ENCODE data around the gene APOB.

APOB gene

GRCh38 chr2:20960003-20960402, 83.9 kb downstream of the APOB start:
- H3K4me3 ChIP-seq (ENCODE audit: low read depth, low read length): no peak overlapping the region
- peaks cover 94% of the 10 kb centered on the region for H3K27me3 ChIP-seq (ENCODE audit: insufficient read depth, low read depth, severe bottlenecking)
- H3K36me3 ChIP-seq: no peaks in the 10 kb centered on the region
- no peaks in the 10 kb centered on the region for H3K9me3 ChIP-seq (ENCODE audit: severe bottlenecking)
- H3K27ac ChIP-seq: no peak overlapping the region
- DNase-seq: no peak
- TF ChIP-seq CTCF (IDR thresholded peaks at IDR 0.05; ENCODE audit: low read depth, low read length): no peak

DNA sequence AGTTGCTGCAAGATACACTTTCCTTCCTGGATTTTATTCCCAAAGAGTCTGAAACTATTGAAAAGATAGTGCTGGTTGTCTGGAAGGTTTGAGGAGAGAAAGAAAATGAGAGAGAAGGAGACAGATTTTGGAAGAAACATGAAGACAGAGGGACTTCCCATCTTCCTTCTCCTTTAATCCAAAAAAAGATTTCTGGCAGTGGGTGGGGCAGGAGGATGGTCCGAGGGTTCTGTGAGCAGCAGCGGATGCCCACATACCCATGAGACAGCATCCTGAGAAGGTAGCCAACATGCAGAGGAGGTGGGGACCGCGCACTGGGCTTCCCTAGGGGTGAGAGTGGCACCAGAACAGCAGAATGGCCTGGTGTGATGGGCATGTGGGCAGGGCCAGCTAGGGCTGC, 84.6 kb downstream of the APOB start:
- no peak for TF ChIP-seq CTCF (IDR thresholded peaks at IDR 0.05; ENCODE audit: low read depth, low read length)
- no peaks in the 10 kb centered on the region for H3K9me3 ChIP-seq (ENCODE audit: severe bottlenecking)
- no peak overlapping the region for H3K4me3 ChIP-seq (ENCODE audit: low read depth, low read length)
- H3K27ac ChIP-seq: no peak overlapping the region
- H3K36me3 ChIP-seq: no peaks in the 10 kb centered on the region
- no peak for DNase-seq
- peaks cover 93% of the 10 kb centered on the region for H3K27me3 ChIP-seq (ENCODE audit: insufficient read depth, low read depth, severe bottlenecking)

GRCh38 chr2:20957788-20958525, 85.9 kb downstream of the APOB start:
- no peak for DNase-seq
- H3K4me3 ChIP-seq (ENCODE audit: low read depth, low read length): no peak overlapping the region
- H3K36me3 ChIP-seq: no peaks in the 10 kb centered on the region
- H3K9me3 ChIP-seq (ENCODE audit: severe bottlenecking): no peaks in the 10 kb centered on the region
- H3K27me3 ChIP-seq (ENCODE audit: insufficient read depth, low read depth, severe bottlenecking): peaks cover 94% of the 10 kb centered on the region
- no peak overlapping the region for H3K27ac ChIP-seq
- no peak for TF ChIP-seq CTCF (IDR thresholded peaks at IDR 0.05; ENCODE audit: low read depth, low read length)

DNA sequence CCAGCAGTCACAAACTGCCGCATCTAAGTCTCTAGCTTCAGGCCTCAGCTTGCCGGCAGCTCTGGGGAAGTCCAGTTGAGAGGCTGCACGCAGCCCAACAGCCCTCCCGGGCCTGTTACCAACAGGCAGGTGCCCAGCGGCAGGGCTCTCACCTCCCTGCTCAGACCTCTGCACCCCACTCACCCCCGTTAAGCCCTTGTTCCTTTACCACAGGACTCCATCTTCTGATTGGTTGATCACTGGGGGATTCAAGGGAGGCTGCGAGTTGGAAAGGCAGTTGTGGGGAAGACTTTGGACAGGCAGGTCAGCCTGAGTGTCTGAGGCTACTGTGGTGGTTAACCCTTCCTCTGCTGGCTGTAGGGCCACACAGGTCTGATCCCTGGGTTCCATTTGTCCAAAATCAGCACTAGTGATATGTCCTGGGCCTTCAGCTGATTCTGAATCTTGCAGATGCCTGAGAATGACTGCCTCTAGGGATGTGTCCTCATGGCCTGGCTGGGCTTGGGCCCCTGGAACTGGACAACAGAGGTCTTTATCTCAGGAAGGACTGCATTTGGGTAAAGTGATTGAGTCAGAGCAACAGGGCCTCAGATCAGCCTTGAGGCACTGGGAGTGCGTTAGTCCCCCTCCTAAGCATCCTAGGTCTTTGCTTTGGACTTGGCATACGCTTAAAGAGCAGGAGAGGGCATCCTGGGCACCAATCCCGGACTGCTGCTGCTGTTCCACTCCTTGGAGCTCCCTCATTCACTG, 88.4 kb downstream of the APOB start:
- Histone ChIP-seq H3K27me3 (ENCODE audit: insufficient read depth, low read depth, severe bottlenecking) (peaks cover 95% of the 10 kb centered on the region), H3K36me3 (no peaks in the 10 kb centered on the region)
- no peak for TF ChIP-seq CTCF (IDR thresholded peaks at IDR 0.05; ENCODE audit: low read depth, low read length)

GRCh38 chr2:20953146-20953824, 90.6 kb downstream of the APOB start:
- no peak for DNase-seq
- no peak for TF ChIP-seq CTCF (IDR thresholded peaks at IDR 0.05; ENCODE audit: low read depth, low read length)
- Histone ChIP-seq H3K4me3 (ENCODE audit: low read depth, low read length) (no peak overlapping the region), H3K27ac (no peak overlapping the region), H3K9me3 (ENCODE audit: severe bottlenecking) (no peaks in the 10 kb centered on the region), H3K27me3 (ENCODE audit: insufficient read depth, low read depth, severe bottlenecking) (peaks cover 95% of the 10 kb centered on the region), H3K36me3 (no peaks in the 10 kb centered on the region)

More for the DNA sequence above, 88.4 kb downstream of the APOB start:
- H3K27ac ChIP-seq: no peak overlapping the region
- H3K4me3 ChIP-seq (ENCODE audit: low read depth, low read length): no peak overlapping the region
- no peak for DNase-seq
- no peaks in the 10 kb centered on the region for H3K9me3 ChIP-seq (ENCODE audit: severe bottlenecking)
